Sigmoid colon (tissue), 7 donors: ENCODE results near the gene ARHGEF7. TPM values are rescaled to one million over a fixed set of nuclear protein-coding genes. Genes with fewer than 3 reads are reported as not detected.

ENCODE experiments used
- DNase-seq: peaks from one replicate; pipeline ENCODE4 v3.0.0-alpha.2; 2019
- H3K27ac ChIP-seq, 4 donors: fragments of 200-600 bp; sonication (generic); one replicate each; pipeline ENCODE4 v1.5.1; 2016 to 2019; ENCODE audit warnings: mild to moderate bottlenecking in 1 of 4
- H3K27me3 ChIP-seq, 3 donors: fragments of 200-600 bp; sonication (generic); one replicate each; pipeline ENCODE4 v1.5.1; 2019; ENCODE audit warnings: mild to moderate bottlenecking in 1 of 3
- H3K36me3 ChIP-seq, 4 donors: fragments of 200-600 bp; sonication (generic); one replicate each; pipeline ENCODE4 v1.5.1; 2016 to 2019
- H3K4me1 ChIP-seq, 4 donors: fragments of 200-600 bp; sonication (generic); one replicate each; pipeline ENCODE4 v1.5.1; 2017 to 2019
- H3K4me3 ChIP-seq, 4 donors: fragments of 200-600 bp; sonication (generic); one replicate each; pipeline ENCODE4 v1.5.1; 2017 to 2019; ENCODE audit warnings: mild to moderate bottlenecking in 2 of 4, moderate library complexity in 1 of 4
- H3K9me3 ChIP-seq, 4 donors: fragments of 200-600 bp in 3 of 4; sonication (generic) in 3 of 4; one replicate each; pipeline versions ENCODE4 v1.5.1 to v1.6.1; 2013 to 2019
- EP300 ChIP-seq, 4 donors: sonication (generic); formaldehyde crosslinking; IDR thresholded peaks; one replicate each; pipeline ENCODE4 v1.6.1; 2017; ENCODE audit warnings: antibody characterized with exemption in 4 of 4
- POLR2A ChIP-seq, 2 donors: fragments of 450-650 bp; IDR thresholded peaks; one replicate each; pipeline ENCODE4 v1.6.1; 2016; ENCODE audit warnings: antibody characterized with exemption in 2 of 2, mild to moderate bottlenecking in 2 of 2, moderate library complexity in 2 of 2
- POLR2AphosphoS5 ChIP-seq, 4 donors: sonication (generic); formaldehyde crosslinking; IDR thresholded peaks; one replicate each; pipeline ENCODE4 v1.6.1; 2017; ENCODE audit warnings: antibody characterized with exemption in 4 of 4
- WGBS, 2 donors: extraction: QIAGEN DNeasy Blood & Tissue Kit; methylation state at CpG; one replicate each; pipeline ENCODE4 v1.1.7; 2013; 5-methylcytosine and 5-hydroxymethylcytosine counted together
- intact Hi-C: fragments of 100-400 bp; cut with DNase I; formaldehyde crosslinking; loops from one replicate; pipeline ENCODE4 v1.15.1; 2023
- polyA plus RNA-seq, 3 donors: library from polyadenylated mRNA; stranded (reverse); fragments of 200-250 nt; gene quantifications; one replicate each; pipeline ENCODE4 v1.2.3, GENCODE V29; 2013
- total RNA-seq, 4 donors: library from RNA; depleted of rRNA; stranded (reverse); fragments of >200 nt; gene quantifications; one replicate each; pipeline ENCODE4 v1.1.0, GENCODE V29; 2016
- TF ChIP-seq, protein P1 (sequence below), 4 experiments: fragments of 450-650 bp in 3 of 4; fragments of 200-600 bp in 1 of 4; IDR thresholded peaks; one replicate each; pipeline ENCODE4 v1.5.1; 2016 to 2019; ENCODE audit warnings: antibody characterized with exemption in 4 of 4, mild to moderate bottlenecking in 3 of 4, moderate library complexity in 2 of 4
- donor health status: healthy with polysubstance abuse.
- donor health status: Bipolar disorder and iron deficiency.
- donor health status: healthy.

The ARHGEF7 gene
- total and polyA plus RNA-seq, 7 donors: 8.4 to 79.8 (median 41.0) TPM

DNA sequence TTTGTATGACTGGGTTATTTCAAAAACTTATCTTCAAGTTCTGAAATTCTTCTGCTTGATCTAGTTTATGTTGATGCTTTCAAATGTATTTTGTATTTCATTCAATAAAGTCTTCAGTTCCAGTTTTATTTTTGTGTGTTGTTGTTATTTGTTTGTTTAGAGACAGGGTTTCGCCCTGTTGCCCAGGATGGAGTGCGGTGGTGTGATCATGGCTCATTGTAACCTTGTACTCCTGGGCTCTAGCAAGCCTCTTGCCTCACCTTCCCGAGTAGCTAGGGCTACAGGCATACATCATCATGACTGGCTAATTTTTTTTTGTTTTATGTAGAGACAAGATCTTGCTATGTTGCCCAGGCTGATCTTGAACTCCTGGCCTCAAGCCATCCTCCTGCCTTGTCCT, 40.3 kb upstream of the ARHGEF7 start:
- Histone ChIP-seq H3K4me1 (no peaks in the 10 kb centered on the region), H3K36me3 (no peaks in the 10 kb centered on the region), H3K27me3 (no peaks in the 10 kb centered on the region), H3K27ac (no peak overlapping the region), H3K9me3 (peaks cover 0 to 15% (median 5%) of the 10 kb centered on the region in 4 donors), H3K4me3 (no peak overlapping the region)
- no peak for DNase-seq
- intact Hi-C loops: no loop called here
- 87 to 92% methylated on average over 3 of the region's 3 CpGs for WGBS, 2 donors
- TF ChIP-seq EP300 (IDR thresholded peaks at IDR 0.05) (no peak), POLR2AphosphoS5 (IDR thresholded peaks at IDR 0.05) (no peak), POLR2A (IDR thresholded peaks at IDR 0.05) (no peak)
- TF ChIP-seq, protein P1, sequence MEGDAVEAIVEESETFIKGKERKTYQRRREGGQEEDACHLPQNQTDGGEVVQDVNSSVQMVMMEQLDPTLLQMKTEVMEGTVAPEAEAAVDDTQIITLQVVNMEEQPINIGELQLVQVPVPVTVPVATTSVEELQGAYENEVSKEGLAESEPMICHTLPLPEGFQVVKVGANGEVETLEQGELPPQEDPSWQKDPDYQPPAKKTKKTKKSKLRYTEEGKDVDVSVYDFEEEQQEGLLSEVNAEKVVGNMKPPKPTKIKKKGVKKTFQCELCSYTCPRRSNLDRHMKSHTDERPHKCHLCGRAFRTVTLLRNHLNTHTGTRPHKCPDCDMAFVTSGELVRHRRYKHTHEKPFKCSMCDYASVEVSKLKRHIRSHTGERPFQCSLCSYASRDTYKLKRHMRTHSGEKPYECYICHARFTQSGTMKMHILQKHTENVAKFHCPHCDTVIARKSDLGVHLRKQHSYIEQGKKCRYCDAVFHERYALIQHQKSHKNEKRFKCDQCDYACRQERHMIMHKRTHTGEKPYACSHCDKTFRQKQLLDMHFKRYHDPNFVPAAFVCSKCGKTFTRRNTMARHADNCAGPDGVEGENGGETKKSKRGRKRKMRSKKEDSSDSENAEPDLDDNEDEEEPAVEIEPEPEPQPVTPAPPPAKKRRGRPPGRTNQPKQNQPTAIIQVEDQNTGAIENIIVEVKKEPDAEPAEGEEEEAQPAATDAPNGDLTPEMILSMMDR (IDR thresholded peaks at IDR 0.05): no peak

DNA sequence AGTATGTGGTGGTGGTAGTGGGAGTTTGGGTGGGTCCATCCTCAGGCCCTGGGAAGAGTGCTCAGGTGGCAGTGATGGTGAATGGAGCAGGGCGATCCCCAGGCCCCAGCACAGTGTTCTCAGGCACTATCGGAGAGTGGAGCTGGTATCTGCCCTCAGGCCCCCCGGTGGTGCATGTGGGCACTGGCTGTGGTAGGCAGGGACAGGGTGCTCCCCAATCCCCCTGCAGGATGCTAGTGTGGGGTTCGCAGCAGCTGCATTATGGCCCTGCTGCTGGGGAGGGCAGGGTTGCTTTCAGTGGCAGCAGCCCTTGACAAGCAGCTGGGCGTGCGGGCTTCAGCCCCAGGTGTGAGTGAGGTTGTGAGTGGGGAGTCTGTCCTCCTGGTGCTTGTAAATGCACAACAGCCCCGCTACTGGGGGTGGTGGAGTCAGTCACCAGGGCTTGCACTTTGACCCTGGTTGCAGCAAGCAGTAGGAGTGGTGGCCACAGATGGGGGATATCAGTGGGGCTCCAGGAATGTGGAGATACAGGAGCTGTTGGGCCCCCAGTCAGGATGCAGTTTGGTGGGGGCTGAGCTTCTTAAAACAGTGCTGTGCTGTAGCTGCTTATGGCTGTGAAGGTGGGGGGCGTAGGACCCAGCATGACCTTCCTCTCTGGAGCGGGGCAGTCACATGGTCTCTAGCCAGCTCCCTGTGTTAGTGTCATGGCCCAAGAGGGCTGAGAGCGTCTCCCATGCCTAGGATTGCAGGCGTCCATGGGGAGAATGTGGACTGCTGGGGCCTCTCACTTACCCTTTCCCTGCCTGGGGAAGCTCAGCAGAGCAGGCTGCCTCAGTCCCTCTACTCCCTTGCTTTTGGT, 38.7 kb upstream of the ARHGEF7 start:
- Histone ChIP-seq H3K9me3 (peaks cover 0 to 15% (median 2%) of the 10 kb centered on the region in 4 donors), H3K4me3 (no peak overlapping the region), H3K4me1 (no peaks in the 10 kb centered on the region), H3K27ac (no peak overlapping the region), H3K27me3 (no peaks in the 10 kb centered on the region), H3K36me3 (no peaks in the 10 kb centered on the region)
- 78 to 85% methylated on average over 11 of the region's 11 CpGs for WGBS, 2 donors
- TF ChIP-seq EP300 (IDR thresholded peaks at IDR 0.05) (no peak), POLR2AphosphoS5 (IDR thresholded peaks at IDR 0.05) (no peak), POLR2A (IDR thresholded peaks at IDR 0.05) (no peak)
- TF ChIP-seq, protein P1 (IDR thresholded peaks at IDR 0.05): no peak
- intact Hi-C loops: no loop called here
- DNase-seq: no peak

DNA sequence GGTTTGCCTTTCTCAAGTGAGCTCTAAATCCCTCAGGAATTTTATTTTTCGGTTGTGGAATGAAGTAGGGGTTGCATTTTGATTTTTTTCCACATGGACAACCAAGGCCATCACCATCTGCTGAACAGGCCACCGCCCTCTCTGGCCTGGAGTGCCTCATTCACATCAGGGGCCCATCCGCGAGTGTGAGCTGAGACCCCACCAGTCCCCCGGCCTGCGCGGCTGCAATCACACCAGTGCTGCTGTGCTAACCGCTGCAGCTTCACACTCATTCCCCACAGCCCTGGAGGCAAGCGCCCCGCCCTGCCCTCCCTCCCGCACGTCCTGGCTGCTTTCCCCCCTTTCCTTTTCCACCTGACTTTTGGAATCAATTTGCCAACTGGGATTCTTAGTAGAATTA, 35.7 kb upstream of the ARHGEF7 start:
- Histone ChIP-seq H3K4me1 (peaks cover 0 to 13% (median 5%) of the 10 kb centered on the region in 4 donors), H3K9me3 (peaks cover 0 to 5% (median 2%) of the 10 kb centered on the region in 4 donors), H3K36me3 (no peaks in the 10 kb centered on the region), H3K4me3 (no peak overlapping the region), H3K27ac (no peak overlapping the region), H3K27me3 (no peaks in the 10 kb centered on the region)
- TF ChIP-seq, protein P1 (IDR thresholded peaks at IDR 0.05): no peak
- TF ChIP-seq EP300 (IDR thresholded peaks at IDR 0.05) (no peak), POLR2A (IDR thresholded peaks at IDR 0.05) (no peak), POLR2AphosphoS5 (IDR thresholded peaks at IDR 0.05) (no peak)
- DNase-seq: no peak
- intact Hi-C loops: no loop called here
- 83 to 86% methylated on average over 12 of the region's 12 CpGs for WGBS, 2 donors

DNA sequence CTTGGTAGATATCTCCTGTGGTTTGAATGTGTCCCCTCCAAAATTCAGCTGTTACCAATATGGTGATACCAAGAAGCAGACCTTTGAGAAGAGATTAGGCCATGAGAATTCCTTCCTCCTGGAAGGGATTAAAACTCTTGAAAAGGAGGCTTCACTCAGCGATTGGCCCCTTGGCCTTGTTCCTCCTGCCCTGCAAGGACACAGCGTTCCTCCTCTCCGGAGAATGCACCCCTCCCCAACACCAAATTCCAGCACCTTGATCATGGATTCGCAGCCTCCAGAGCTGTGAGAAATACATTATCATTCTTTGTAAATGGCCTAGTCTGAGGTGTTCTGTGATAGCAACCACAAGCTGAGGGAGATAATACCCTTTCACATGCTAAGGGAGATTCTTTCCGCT, 34.5 kb upstream of the ARHGEF7 start:
- H3K4me1 ChIP-seq: peaks cover 0 to 13% (median 5%) of the 10 kb centered on the region in 4 donors
- H3K27ac ChIP-seq: no peak overlapping the region
- WGBS, 2 donors: 67 to 79% methylated on average over 5 of the region's 5 CpGs
- no peaks in the 10 kb centered on the region for H3K9me3 ChIP-seq
- intact Hi-C loops: no loop called here
- no peaks in the 10 kb centered on the region for H3K27me3 ChIP-seq
- H3K4me3 ChIP-seq: no peak overlapping the region
- no peaks in the 10 kb centered on the region for H3K36me3 ChIP-seq
- TF ChIP-seq EP300 (IDR thresholded peaks at IDR 0.05) (no peak), POLR2A (IDR thresholded peaks at IDR 0.05) (no peak), POLR2AphosphoS5 (IDR thresholded peaks at IDR 0.05) (no peak)
- TF ChIP-seq, protein P1 (IDR thresholded peaks at IDR 0.05): no peak
- no peak for DNase-seq
